Stomach (tissue), 9 donors: Measurements from ENCODE around the gene NAA40. TPM values are rescaled to one million over a fixed set of nuclear protein-coding genes. Genes with fewer than 3 reads are reported as not detected.

Source experiments
- DNase-seq, 2 donors: peaks; one replicate each; pipeline versions ENCODE4 v3.0.0 to v3.0.0-alpha.2; 2013 to 2019
- H3K27ac ChIP-seq, 5 donors: fragments of 200-600 bp in 4 of 5; sonication (generic) in 4 of 5; one replicate each; pipeline ENCODE4 v1.5.1; 2013 to 2019; ENCODE audit warnings: mild to moderate bottlenecking in 1 of 5, moderate library complexity in 1 of 5
- H3K27me3 ChIP-seq, 3 donors: fragments of 200-600 bp; sonication (generic); one replicate each; pipeline ENCODE4 v1.5.1; 2017 to 2019; ENCODE audit warnings: mixed run types in 1 of 3
- H3K36me3 ChIP-seq, 4 donors: fragments of 200-600 bp; sonication (generic); 1 replicate in 3 of 4; 2 replicates in 1 of 4; pipeline ENCODE4 v1.5.1; 2016 to 2019
- H3K4me1 ChIP-seq, 4 donors: fragments of 200-600 bp; sonication (generic); one replicate each; pipeline ENCODE4 v1.5.1; 2016 to 2019
- H3K4me3 ChIP-seq, 4 donors: fragments of 200-600 bp; sonication (generic) in 3 of 4; one replicate each; pipeline ENCODE4 v1.5.1; 2016 to 2019; ENCODE audit warnings: mild to moderate bottlenecking in 1 of 4
- H3K9me3 ChIP-seq, 4 donors: fragments of 200-600 bp; sonication (generic); one replicate each; pipeline ENCODE4 v1.5.1; 2016 to 2019
- EP300 ChIP-seq: sonication (generic); formaldehyde crosslinking; IDR thresholded peaks from one replicate; pipeline ENCODE4 v1.6.1; 2017; ENCODE audit warnings: antibody characterized with exemption
- POLR2A ChIP-seq, 4 donors: fragments of 450-650 bp; IDR thresholded peaks; one replicate each; pipeline ENCODE4 v1.6.1; 2016; ENCODE audit warnings: antibody characterized with exemption in 4 of 4, control low read depth in 2 of 4, mild to moderate bottlenecking in 1 of 4, moderate library complexity in 1 of 4
- POLR2AphosphoS5 ChIP-seq, 3 donors: sonication (generic); formaldehyde crosslinking; IDR thresholded peaks; one replicate each; pipeline ENCODE4 v1.6.1; 2016; ENCODE audit warnings: antibody characterized with exemption in 3 of 3
- WGBS, 5 donors: extraction: QIAGEN DNeasy Blood & Tissue Kit in 3 of 5; methylation state at CpG; one replicate each; pipeline versions ENCODE4 v1.1.5 to v1.1.7; 2013 to 2018; 5-methylcytosine and 5-hydroxymethylcytosine counted together
- intact Hi-C: fragments of 100-400 bp; cut with DNase I; formaldehyde crosslinking; loops from one replicate; pipeline ENCODE4 v1.15.1; 2023; ENCODE audit warnings: low total_unique reads
- polyA plus RNA-seq, 3 donors: library from polyadenylated mRNA; stranded (reverse); fragments of 200-250 nt; gene quantifications; one replicate each; pipeline ENCODE4 v1.2.3, GENCODE V29; 2013
- total RNA-seq, 5 donors: library from RNA; depleted of rRNA; stranded (reverse); fragments of >200 nt; gene quantifications; one replicate each; pipeline versions ENCODE4 v1.1.0 to v1.2.3, GENCODE V29; 2014 to 2016
- TF ChIP-seq, protein P1 (sequence below), 7 experiments: fragments of 450-650 bp in 4 of 7; fragments of 200-600 bp in 3 of 7; sonication (generic) in 3 of 7; IDR thresholded peaks; one replicate each; pipeline ENCODE4 v1.5.1; 2016 to 2019; ENCODE audit warnings: antibody characterized with exemption in 7 of 7, control low read depth in 2 of 7, mild to moderate bottlenecking in 1 of 7
- donor health status: healthy with polysubstance abuse.
- donor health status: Bipolar disorder and iron deficiency.
- donor health status: healthy.

NAA40 gene
- total and polyA plus RNA-seq, 8 donors: 4.3 to 71.4 (median 8.1) TPM

DNA sequence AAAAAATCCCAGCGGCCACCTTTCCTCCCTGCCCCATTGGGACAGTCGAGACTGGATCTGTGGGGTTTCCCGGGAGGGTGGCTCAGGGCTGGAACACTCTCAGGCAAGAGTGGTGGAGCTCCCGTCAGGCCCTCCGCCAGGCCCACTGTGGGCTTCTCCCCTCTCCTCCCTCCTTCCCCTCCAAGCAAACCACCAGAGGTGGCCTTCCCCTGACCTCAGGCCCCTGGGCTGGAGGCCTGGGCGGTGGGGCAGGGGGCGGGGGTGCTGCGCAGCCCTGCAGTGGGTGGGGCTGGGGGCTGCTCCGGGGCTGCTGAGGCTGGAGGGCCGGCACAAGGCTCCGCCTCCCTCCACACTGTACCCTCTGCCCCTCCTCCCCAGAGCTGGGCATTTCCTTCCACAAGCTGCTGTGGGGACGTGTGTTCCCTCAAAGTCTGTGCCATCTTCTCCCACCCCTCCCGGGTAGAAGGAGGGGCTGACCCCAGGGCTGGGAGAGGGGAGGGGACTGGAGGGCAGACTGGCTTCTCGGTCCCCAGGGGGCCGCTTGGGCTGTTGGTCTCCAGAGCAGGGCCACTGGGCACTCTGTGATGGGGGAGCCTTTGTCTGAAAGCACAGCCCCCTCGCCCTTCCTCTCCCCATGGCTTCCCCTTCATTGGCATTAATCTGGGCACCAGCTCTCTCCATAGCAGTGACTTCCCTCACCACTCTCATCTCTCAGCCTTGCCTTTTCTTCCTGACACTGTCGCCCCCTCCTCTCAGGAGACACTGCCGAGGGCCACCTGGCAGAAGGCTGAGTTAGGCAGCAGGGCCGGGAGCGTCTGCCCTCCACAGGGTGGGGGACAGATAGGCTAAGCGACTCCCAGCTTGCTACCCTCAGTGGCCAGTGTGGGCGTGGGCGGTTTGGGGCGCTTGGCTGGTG, 29.0 kb upstream of the NAA40 start:
- peak in 1 of 2 donors; percentile 75 for DNase-seq
- 68 to 79% (median 73%) methylated on average over 21 to 24 of the region's 24 CpGs for WGBS, 5 donors
- intact Hi-C loops: no loop called here
- Histone ChIP-seq H3K4me3 (no peak overlapping the region), H3K4me1 (peaks cover 4 to 32% (median 16%) of the 10 kb centered on the region in 4 donors), H3K27ac (peak overlapping the region in 1 of 5 donors; percentile 66), H3K9me3 (no peaks in the 10 kb centered on the region), H3K36me3 (peaks cover 42 to 74% (median 61%) of the 10 kb centered on the region in 4 donors), H3K27me3 (no peaks in the 10 kb centered on the region)
- no peak for TF ChIP-seq EP300
- TF ChIP-seq POLR2A (IDR thresholded peaks at IDR 0.05): no peak
- TF ChIP-seq, protein P1, sequence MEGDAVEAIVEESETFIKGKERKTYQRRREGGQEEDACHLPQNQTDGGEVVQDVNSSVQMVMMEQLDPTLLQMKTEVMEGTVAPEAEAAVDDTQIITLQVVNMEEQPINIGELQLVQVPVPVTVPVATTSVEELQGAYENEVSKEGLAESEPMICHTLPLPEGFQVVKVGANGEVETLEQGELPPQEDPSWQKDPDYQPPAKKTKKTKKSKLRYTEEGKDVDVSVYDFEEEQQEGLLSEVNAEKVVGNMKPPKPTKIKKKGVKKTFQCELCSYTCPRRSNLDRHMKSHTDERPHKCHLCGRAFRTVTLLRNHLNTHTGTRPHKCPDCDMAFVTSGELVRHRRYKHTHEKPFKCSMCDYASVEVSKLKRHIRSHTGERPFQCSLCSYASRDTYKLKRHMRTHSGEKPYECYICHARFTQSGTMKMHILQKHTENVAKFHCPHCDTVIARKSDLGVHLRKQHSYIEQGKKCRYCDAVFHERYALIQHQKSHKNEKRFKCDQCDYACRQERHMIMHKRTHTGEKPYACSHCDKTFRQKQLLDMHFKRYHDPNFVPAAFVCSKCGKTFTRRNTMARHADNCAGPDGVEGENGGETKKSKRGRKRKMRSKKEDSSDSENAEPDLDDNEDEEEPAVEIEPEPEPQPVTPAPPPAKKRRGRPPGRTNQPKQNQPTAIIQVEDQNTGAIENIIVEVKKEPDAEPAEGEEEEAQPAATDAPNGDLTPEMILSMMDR (IDR thresholded peaks at IDR 0.05): no peak
- TF ChIP-seq POLR2AphosphoS5 (IDR thresholded peaks at IDR 0.05): no peak

DNA sequence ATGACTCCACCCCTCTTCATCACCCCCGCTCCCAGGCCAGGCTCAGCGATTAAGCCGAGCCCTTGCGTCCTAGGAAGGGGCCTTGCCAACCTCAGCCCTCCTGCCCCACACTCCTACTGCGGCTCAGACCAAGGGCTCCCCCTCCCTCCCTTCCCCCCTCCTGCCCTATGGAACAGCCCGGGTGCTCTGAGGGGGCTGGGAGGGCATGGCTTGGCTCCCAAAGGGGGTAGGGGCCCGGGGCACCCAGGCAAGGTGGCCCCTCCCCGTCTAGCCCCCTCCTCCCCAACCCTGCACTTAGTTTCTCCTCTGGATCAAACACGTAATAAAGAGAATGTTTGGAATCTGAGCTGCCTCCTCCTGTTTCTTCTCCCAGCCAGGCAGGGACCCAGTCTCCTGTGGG, 28.1 kb upstream of the NAA40 start:
- H3K9me3 ChIP-seq: no peaks in the 10 kb centered on the region
- H3K4me3 ChIP-seq: no peak overlapping the region
- intact Hi-C loops: no loop called here
- peaks cover 34 to 66% (median 53%) of the 10 kb centered on the region in 4 donors for H3K36me3 ChIP-seq
- peak overlapping the region in 1 of 5 donors; percentile 66 for H3K27ac ChIP-seq
- H3K4me1 ChIP-seq: peaks cover 7 to 37% (median 23%) of the 10 kb centered on the region in 4 donors
- H3K27me3 ChIP-seq: peaks cover 0 to 8% (median 0%) of the 10 kb centered on the region in 3 donors
- DNase-seq: no peak
- TF ChIP-seq, protein P1 (IDR thresholded peaks at IDR 0.05): no peak
- TF ChIP-seq EP300 (no peak), POLR2AphosphoS5 (IDR thresholded peaks at IDR 0.05) (no peak), POLR2A (IDR thresholded peaks at IDR 0.05) (no peak)
- 69 to 81% (median 70%) methylated on average over 9 of the region's 9 CpGs for WGBS, 5 donors

DNA sequence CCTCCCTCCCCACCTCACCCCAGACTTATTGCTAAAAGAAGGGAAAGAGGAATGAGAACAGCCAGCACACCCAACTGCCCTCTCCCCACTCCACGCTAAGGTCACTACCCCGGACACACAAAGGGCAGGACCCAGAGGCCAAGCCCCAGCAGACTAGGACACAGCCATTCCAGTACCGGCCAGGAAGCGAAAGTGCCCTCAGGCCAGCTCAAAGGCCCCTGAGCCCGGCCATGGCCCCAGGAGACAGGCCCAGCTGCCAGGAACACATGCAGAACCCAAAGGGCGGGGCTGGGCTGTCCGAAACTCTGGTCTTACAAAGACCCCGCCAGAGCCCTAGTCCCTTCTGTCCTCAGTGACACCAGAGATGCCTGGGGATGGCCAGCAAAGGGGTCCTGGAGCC, 27.4 kb upstream of the NAA40 start:
- H3K36me3 ChIP-seq: peaks cover 29 to 58% (median 45%) of the 10 kb centered on the region in 4 donors
- peaks cover 0 to 15% (median 0%) of the 10 kb centered on the region in 3 donors for H3K27me3 ChIP-seq
- 66 to 97% (median 84%) methylated on average over 4 to 8 of the region's 8 CpGs for WGBS, 5 donors
- no peak for DNase-seq
- H3K27ac ChIP-seq: no peak overlapping the region
- intact Hi-C loops: no loop called here
- no peak overlapping the region for H3K4me3 ChIP-seq
- peaks cover 15 to 45% (median 30%) of the 10 kb centered on the region in 4 donors for H3K4me1 ChIP-seq
- no peaks in the 10 kb centered on the region for H3K9me3 ChIP-seq
- TF ChIP-seq POLR2A (IDR thresholded peaks at IDR 0.05) (no peak), EP300 (no peak), POLR2AphosphoS5 (IDR thresholded peaks at IDR 0.05) (no peak)
- TF ChIP-seq, protein P1 (IDR thresholded peaks at IDR 0.05): no peak

DNA sequence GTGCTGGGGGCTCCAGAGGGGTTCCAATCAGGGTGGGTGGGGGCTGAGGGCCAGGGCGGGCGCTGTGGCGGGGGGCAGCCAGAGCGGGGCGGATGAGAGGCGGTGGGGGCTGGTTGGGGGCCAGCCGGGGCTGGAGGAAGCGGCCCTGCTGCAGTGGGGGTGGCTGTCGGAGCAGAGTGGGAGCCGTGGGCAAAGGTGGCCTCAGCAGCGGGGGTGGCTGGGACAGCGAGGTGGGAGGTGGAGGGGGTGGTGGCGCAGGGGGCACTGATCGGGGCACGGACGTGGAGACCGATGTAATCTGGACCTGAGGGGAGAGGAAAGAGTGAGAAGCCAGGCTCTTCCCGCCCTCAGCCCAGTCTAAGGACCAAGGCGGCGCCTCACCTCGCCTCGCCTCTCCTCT, 26.9 kb upstream of the NAA40 start:
- 89 to 96% (median 91%) methylated on average over 16 to 22 of the region's 22 CpGs for WGBS, 5 donors
- intact Hi-C loops: no loop called here
- Histone ChIP-seq H3K27ac (no peak overlapping the region), H3K4me3 (no peak overlapping the region), H3K27me3 (peaks cover 0 to 18% (median 0%) of the 10 kb centered on the region in 3 donors), H3K4me1 (peaks cover 18 to 48% (median 33%) of the 10 kb centered on the region in 4 donors), H3K9me3 (no peaks in the 10 kb centered on the region), H3K36me3 (peaks cover 27 to 54% (median 41%) of the 10 kb centered on the region in 4 donors)
- TF ChIP-seq EP300 (no peak), POLR2AphosphoS5 (IDR thresholded peaks at IDR 0.05) (no peak), POLR2A (IDR thresholded peaks at IDR 0.05) (no peak)
- TF ChIP-seq, protein P1 (IDR thresholded peaks at IDR 0.05): no peak
- DNase-seq: no peak
